Loucy (cell line): Measurements from ENCODE around the gene SRPK3.
A peak's percentile ranks its signal among the peaks of the same experiment; 100 is the strongest.

Source experiments
- H2AFZ ChIP-seq: fragments of 200-600 bp; sonication (generic); 2 replicates; pipeline ENCODE4 v1.6.0; 2016; ENCODE audit warnings: antibody characterized with exemption, mild to moderate bottlenecking, low read length, moderate library complexity
- H3F3A ChIP-seq: fragments of 200-600 bp; 2 replicates; pipeline ENCODE4 v1.6.0; 2016; ENCODE audit warnings: antibody characterized with exemption, low read depth, mild to moderate bottlenecking
- H3K27me3 ChIP-seq: fragments of 200-600 bp; sonication (generic); 2 replicates; pipeline ENCODE4 v1.6.1; 2014; ENCODE audit warnings: low read length, mild to moderate bottlenecking; ENCODE audit not compliant: insufficient read depth, poor library complexity, severe bottlenecking
- H3K36me3 ChIP-seq: fragments of 200-600 bp; sonication (generic); 2 replicates; pipeline ENCODE4 v1.6.1; 2016; ENCODE audit warnings: low read length; ENCODE audit not compliant: insufficient read depth
- H3K4me1 ChIP-seq: fragments of 200-600 bp; sonication (generic); 2 replicates; pipeline ENCODE4 v1.5.1; 2014; ENCODE audit warnings: low read length, mild to moderate bottlenecking; ENCODE audit not compliant: insufficient read depth, poor library complexity, severe bottlenecking
- H3K4me2 ChIP-seq: fragments of 200-600 bp; sonication (generic); 2 replicates; pipeline ENCODE4 v1.6.0; 2014; ENCODE audit warnings: antibody characterized with exemption, low read length, low read depth, mild to moderate bottlenecking; ENCODE audit not compliant: poor library complexity, severe bottlenecking
- H3K4me3 ChIP-seq: fragments of 200-600 bp; sonication (generic); 2 replicates; pipeline ENCODE4 v1.5.1; 2014; ENCODE audit warnings: low read length, mild to moderate bottlenecking, mixed read lengths; ENCODE audit not compliant: poor library complexity, severe bottlenecking
- H3K79me2 ChIP-seq: fragments of 200-600 bp; sonication (generic); 2 replicates; pipeline ENCODE4 v1.6.1; 2014; ENCODE audit warnings: low read length; ENCODE audit not compliant: insufficient read depth
- H3K9ac ChIP-seq: fragments of 200-600 bp; sonication (generic); 2 replicates; pipeline ENCODE4 v1.6.0; 2014; ENCODE audit warnings: mild to moderate bottlenecking, low read depth, low read length, moderate library complexity; ENCODE audit not compliant: poor library complexity, severe bottlenecking
- H3K9me2 ChIP-seq: fragments of 200-600 bp; sonication (generic); replicated peaks from 2 replicates; pipeline ENCODE4 v1.6.1; 2016; ENCODE audit warnings: low read depth, low read length, mixed read lengths
- H3K9me3 ChIP-seq: fragments of 200-600 bp; sonication (generic); 2 replicates; pipeline ENCODE4 v1.6.1; 2014; ENCODE audit warnings: mild to moderate bottlenecking, antibody characterized with exemption, low read length, low read depth; ENCODE audit not compliant: insufficient read depth
- H4K20me1 ChIP-seq: fragments of 200-600 bp; sonication (generic); 2 replicates; pipeline ENCODE4 v1.6.0; 2014; ENCODE audit warnings: antibody characterized with exemption, low read length, mild to moderate bottlenecking; ENCODE audit not compliant: insufficient read depth, poor library complexity, severe bottlenecking
- EZH2phosphoT487 ChIP-seq: fragments of 200-600 bp; IDR thresholded peaks from 2 replicates; pipeline ENCODE4 v1.6.1; 2018; ENCODE audit warnings: antibody characterized with exemption, mild to moderate bottlenecking, moderate library complexity, borderline replicate concordance
- TF ChIP-seq, protein P1 (sequence below): fragments of 200-600 bp; sonication (generic); conservative IDR thresholded peaks from 2 replicates; pipeline ENCODE4 v1.5.1; 2014; ENCODE audit warnings: mild to moderate bottlenecking, antibody characterized with exemption, low read length

Gene SRPK3

GRCh38 chrX:153762626-153763173 is 18.1 kb upstream of the SRPK3 start:
- Histone ChIP-seq H3K27me3 (no peaks in the 10 kb centered on the region), H3K79me2 (no peaks in the 10 kb centered on the region), H3F3A (no peaks in the 10 kb centered on the region), H3K9ac (no peak overlapping the region), H4K20me1 (no peaks in the 10 kb centered on the region), H3K9me2 (no peaks in the 10 kb centered on the region), H2AFZ (no peak overlapping the region), H3K4me1 (peaks cover 4% of the 10 kb centered on the region), H3K36me3 (no peaks in the 10 kb centered on the region), H3K9me3 (no peaks in the 10 kb centered on the region), H3K4me2 (no peak overlapping the region), H3K4me3 (no peak overlapping the region)
- TF ChIP-seq EZH2phosphoT487: no peak
- TF ChIP-seq, protein P1, sequence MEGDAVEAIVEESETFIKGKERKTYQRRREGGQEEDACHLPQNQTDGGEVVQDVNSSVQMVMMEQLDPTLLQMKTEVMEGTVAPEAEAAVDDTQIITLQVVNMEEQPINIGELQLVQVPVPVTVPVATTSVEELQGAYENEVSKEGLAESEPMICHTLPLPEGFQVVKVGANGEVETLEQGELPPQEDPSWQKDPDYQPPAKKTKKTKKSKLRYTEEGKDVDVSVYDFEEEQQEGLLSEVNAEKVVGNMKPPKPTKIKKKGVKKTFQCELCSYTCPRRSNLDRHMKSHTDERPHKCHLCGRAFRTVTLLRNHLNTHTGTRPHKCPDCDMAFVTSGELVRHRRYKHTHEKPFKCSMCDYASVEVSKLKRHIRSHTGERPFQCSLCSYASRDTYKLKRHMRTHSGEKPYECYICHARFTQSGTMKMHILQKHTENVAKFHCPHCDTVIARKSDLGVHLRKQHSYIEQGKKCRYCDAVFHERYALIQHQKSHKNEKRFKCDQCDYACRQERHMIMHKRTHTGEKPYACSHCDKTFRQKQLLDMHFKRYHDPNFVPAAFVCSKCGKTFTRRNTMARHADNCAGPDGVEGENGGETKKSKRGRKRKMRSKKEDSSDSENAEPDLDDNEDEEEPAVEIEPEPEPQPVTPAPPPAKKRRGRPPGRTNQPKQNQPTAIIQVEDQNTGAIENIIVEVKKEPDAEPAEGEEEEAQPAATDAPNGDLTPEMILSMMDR: no peak

DNA sequence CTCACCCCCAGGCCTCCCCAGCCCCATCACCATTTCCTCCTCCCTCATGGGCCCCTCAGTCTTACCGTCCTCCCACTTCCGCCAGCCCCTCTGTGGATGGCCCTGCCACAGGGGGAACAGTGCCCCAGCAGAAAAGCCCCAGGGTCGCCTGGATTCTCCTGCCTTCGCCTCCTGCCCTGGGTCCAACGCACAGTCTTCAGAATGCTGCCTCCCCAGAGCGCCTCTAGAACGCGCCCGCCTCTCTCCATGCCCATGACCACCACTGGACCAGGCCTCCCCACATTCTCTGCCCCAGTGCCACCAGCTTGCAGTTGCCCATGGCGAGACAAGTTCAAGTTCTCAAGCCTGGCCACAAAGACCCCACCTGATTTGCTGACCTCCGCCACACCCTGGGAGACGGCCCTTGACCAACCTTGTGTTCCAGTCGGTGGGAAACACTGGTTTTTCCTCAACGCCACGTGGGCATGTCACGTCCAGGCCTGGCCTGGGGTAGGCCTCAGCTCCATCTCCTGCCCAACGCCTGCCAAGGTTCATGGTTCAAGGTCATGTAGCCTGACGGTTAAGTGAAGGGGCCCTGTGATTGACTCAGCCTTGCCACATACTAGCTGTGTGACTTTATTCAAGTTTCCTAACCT is 17.4 kb upstream of the SRPK3 start:
- Histone ChIP-seq H3K27me3 (no peaks in the 10 kb centered on the region), H3K79me2 (no peaks in the 10 kb centered on the region), H2AFZ (no peak overlapping the region), H3K9me2 (no peaks in the 10 kb centered on the region), H3K4me1 (peaks cover 4% of the 10 kb centered on the region), H3K9me3 (no peaks in the 10 kb centered on the region), H4K20me1 (no peaks in the 10 kb centered on the region), H3K36me3 (no peaks in the 10 kb centered on the region), H3K4me2 (no peak overlapping the region), H3F3A (no peaks in the 10 kb centered on the region), H3K9ac (no peak overlapping the region), H3K4me3 (no peak overlapping the region)
- TF ChIP-seq, protein P1: no peak
- no peak for TF ChIP-seq EZH2phosphoT487

DNA sequence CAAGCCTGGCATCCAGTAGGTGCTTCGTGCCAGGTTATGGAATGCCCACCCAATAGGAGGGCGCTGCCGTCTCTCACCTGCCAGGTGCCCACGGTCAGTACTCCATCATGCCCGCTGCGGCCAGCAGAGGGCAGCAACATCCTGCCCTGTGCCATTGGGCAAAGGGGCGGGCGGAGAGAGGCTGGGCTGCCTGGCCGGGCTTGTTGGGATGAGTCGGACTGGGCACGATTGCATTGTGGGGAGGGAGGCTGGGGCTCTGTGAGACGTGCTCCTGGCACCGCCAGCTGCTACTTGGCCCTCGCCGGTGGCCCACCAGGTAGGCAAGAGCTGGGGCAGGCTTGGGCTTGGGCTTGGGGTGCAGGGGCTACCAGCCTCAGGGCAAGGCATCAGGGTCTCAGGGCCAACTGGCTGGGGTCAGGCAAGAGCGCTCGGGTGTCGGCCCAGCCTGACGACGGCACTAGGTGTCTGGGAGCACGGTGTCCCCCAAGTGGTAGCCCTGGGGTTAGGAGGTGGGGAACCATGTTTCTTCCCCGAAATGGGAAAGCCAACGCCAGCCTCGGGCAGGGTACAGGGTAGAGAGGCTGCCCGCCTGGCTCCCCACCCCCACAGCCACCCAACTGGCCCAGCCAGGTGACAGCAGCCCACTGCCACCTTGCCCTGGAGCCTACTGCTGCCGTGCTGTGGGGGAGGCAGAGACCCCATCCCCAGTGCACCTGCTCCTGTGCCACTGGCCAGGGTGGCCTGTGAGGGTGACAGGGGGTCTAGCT is 16.7 kb upstream of the SRPK3 start, which contains the start of gene PLXNB3:
Gene PLXNB3, plus strand, starts transcription at position 261 of the 767 bp plus-strand sequence. CDS start 1,287 bp downstream, outside the sequence.
- Histone ChIP-seq H3K9ac (peak within 1 kb of the TSS; percentile 32), H2AFZ (no peak within 1 kb of the TSS)

More for the DNA sequence above, 16.7 kb upstream of the SRPK3 start, which contains the start of gene PLXNB3:
- Histone ChIP-seq H3K9me2 (no peaks in the 10 kb centered on the region), H4K20me1 (no peaks in the 10 kb centered on the region), H3K4me3 (peak within 1 kb of the TSS; percentile 21), H3K36me3 (no peaks in the 10 kb centered on the region), H3K27me3 (no peaks in the 10 kb centered on the region), H3K79me2 (no peaks in the 10 kb centered on the region), H3K4me2 (peak within 1 kb of the TSS; percentile 44), H3K9me3 (no peaks in the 10 kb centered on the region), H3K4me1 (peaks cover 4% of the 10 kb centered on the region), H3F3A (no peaks in the 10 kb centered on the region)
- no peak for TF ChIP-seq EZH2phosphoT487
- TF ChIP-seq, protein P1: peak; percentile 73
